Lung microvascular endothelial cell (primary cell): ENCODE measurements around the gene NRIP2. TPM values are rescaled to one million over a fixed set of nuclear protein-coding genes. Genes with fewer than 3 reads are reported as not detected.
A peak's percentile ranks its signal among the peaks of the same experiment; 100 is the strongest.
"Not testable (repeated sequence)": the region's sequence is repeated elsewhere in the genome, so short reads cannot be mapped to it uniquely, and the experiment has no call there.

Experiments used
- DNase-seq, 2 donors: peaks; one replicate each; pipeline versions ENCODE4 v3.0.0 to v3.0.0-alpha.2; 2010; ENCODE audit warnings: low read depth in 2 of 2
- total RNA-seq: library from RNA; depleted of rRNA; stranded (reverse); fragments of >200 nt; gene quantifications from 2 replicates; pipeline ENCODE4 v1.2.1, GENCODE V29; 2014

NRIP2 gene
- not detected in 2 replicates for total RNA-seq

GRCh38 chr12:2834581-2835491 lies at the start of gene NRIP2:
Gene NRIP2, minus strand, starts transcription at chr12:2835035. Its CDS starts 52 bp downstream, at chr12:2834983.
- DNase-seq: peak; percentile 46 to 55

- DNase-seq: no peak
Measured at GRCh38 chr12:2879853-2880252, 45.0 kb upstream of the NRIP2 start.

- DNase-seq: peak in 1 of 2 donors; percentile 40
Measured at GRCh38 chr12:2877953-2878732, 43.3 kb upstream of the NRIP2 start.

- peak; percentile 93 to 94 for DNase-seq
Measured at GRCh38 chr12:2877047-2877952, 42.5 kb upstream of the NRIP2 start, which contains the start of the genes FOXM1 and RHNO1. Gene FOXM1, minus strand, starts transcription at chr12:2877174. Its CDS starts 2,696 bp downstream, at chr12:2874478. Gene RHNO1, plus strand, starts transcription at chr12:2877223. Its CDS starts 8,144 bp downstream, at chr12:2885367.

GRCh38 chr12:2876431-2877046 lies 41.7 kb upstream of the NRIP2 start:
- peak in 1 of 2 donors; percentile 49 for DNase-seq

- DNase-seq: peak in 1 of 2 donors; percentile 30
Measured at GRCh38 chr12:2868986-2869632, 34.3 kb upstream of the NRIP2 start.

- no peak for DNase-seq
Measured at GRCh38 chr12:2864198-2864597, 29.4 kb upstream of the NRIP2 start.

- DNase-seq: not testable (repeated sequence)
Measured at GRCh38 chr12:2863402-2863801, 28.6 kb upstream of the NRIP2 start.

- DNase-seq: no peak
Measured at GRCh38 chr12:2862876-2863275, 28.0 kb upstream of the NRIP2 start.

- DNase-seq: no peak
Measured at GRCh38 chr12:2860170-2860569, 25.3 kb upstream of the NRIP2 start.

- no peak for DNase-seq
Measured at GRCh38 chr12:2858944-2859421, 24.1 kb upstream of the NRIP2 start.

GRCh38 chr12:2858334-2858733 lies 23.5 kb upstream of the NRIP2 start:
- DNase-seq: no peak

- DNase-seq: no peak
Measured at GRCh38 chr12:2857576-2857975, 22.7 kb upstream of the NRIP2 start.

GRCh38 chr12:2857021-2857431 lies 22.2 kb upstream of the NRIP2 start, which contains the start of gene TEX52:
Gene TEX52, minus strand, starts transcription at chr12:2857039. Its CDS starts 13 bp downstream, at chr12:2857026.
- DNase-seq: no peak

- no peak for DNase-seq
Measured at GRCh38 chr12:2856051-2856450, 21.2 kb upstream of the NRIP2 start.

- DNase-seq: no peak
Measured at GRCh38 chr12:2855546-2855945, 20.7 kb upstream of the NRIP2 start.

GRCh38 chr12:2854669-2855453 lies 20.0 kb upstream of the NRIP2 start:
- no peak for DNase-seq

- peak; percentile 77 to 80 for DNase-seq
Measured at GRCh38 chr12:2853626-2854025, 18.8 kb upstream of the NRIP2 start.

GRCh38 chr12:2851931-2852330 lies 17.1 kb upstream of the NRIP2 start:
- no peak for DNase-seq
